ENCODE results near the gene TECPR1. TPM values are rescaled to one million over a fixed set of nuclear protein-coding genes. Genes with fewer than 3 reads are reported as not detected.

Gene TECPR1
- total and polyA plus RNA-seq, 2 of the 8 experiments (the other 6 are each of a cell fraction or from before 2014, with no cell fraction given): 1.3 to 11.1 TPM

DNA sequence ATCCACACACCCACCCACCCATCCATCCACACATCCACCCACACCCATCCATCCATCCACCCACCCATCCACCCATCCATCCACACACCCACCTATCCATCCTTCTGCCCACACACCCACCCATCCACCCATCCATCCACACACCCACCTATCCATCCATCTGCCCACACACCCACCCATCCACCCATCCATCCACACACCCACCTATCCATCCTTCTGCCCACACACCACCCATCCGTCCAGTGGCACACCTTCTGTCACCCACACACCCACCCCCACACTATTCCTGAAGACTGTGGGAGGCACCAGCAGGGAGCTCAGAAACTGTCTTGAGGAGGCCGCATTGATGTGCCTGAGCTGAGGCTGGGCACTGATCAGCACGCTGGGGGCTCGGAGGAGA is 9.1 kb downstream of the TECPR1 start:
- H3K23me2 ChIP-seq (ENCODE audit: low read depth, low read length): peaks cover 8% of the 10 kb centered on the region; the same call in 1 of the 2 replicates
- H2BK5ac ChIP-seq (ENCODE audit: low read depth, low read length): no peak overlapping the region
- H3K23ac ChIP-seq (ENCODE audit: insufficient read length): no peak overlapping the region
- H3K56ac ChIP-seq (replicated peaks; ENCODE audit: insufficient read length, low read depth, low read length): no peak overlapping the region
- H2AK5ac ChIP-seq (ENCODE audit: low read depth, low read length): no peak overlapping the region
- no peaks in the 10 kb centered on the region for H3K36me3 ChIP-seq (ENCODE audit: control insufficient read depth in 2 of 4, insufficient read depth in 4 of 4, low read length in 3 of 4)
- no peaks in the 10 kb centered on the region; a peak in 1 of 7 replicates for H3K27me3 ChIP-seq (replicated peaks in 1 of 4; ENCODE audit: control insufficient read depth in 3 of 4, extremely low read depth in 1 of 4, insufficient read depth in 3 of 4, low read length in 3 of 4)
- peaks cover 0 to 6% (median 0%) of the 10 kb centered on the region in 4 experiments; a peak in 3 of 7 replicates for H3K4me1 ChIP-seq (replicated peaks in 1 of 4; ENCODE audit: control insufficient read depth in 3 of 4, insufficient read depth in 4 of 4, low read length in 3 of 4)
- H3K4me3 ChIP-seq (ENCODE audit: extremely low read depth in 1 of 4, insufficient read depth in 2 of 4, low read depth in 3 of 4, low read length in 4 of 4): no peak overlapping the region
- POLR2A ChIA-PET (ENCODE audit: partially characterized antibody): no interaction called here
- no peaks in the 10 kb centered on the region for H3K79me2 ChIP-seq (ENCODE audit: control insufficient read depth in 1 of 2, insufficient read depth in 2 of 2, low read length in 2 of 2)
- WGBS, 2 experiments (ENCODE audit: extremely low coverage in 1 of 2, insufficient coverage in 1 of 2, insufficient read length in 1 of 2, insufficient replicate concordance in 2 of 2, low coverage in 1 of 2, low lambda C conversion rate in 2 of 2, missing lambda C conversion rate in 1 of 2): 87% methylated on average over 4 of the region's 4 CpGs; no CpG with 5 or more reads in 1 of the 2 experiments
- DNase-seq (ENCODE audit: low read depth in 1 of 2, low spot score in 2 of 2) (no peak), FAIRE-seq (no peak)
- no peak overlapping the region for H3K9ac ChIP-seq (replicated peaks in 1 of 4; ENCODE audit: extremely low read depth in 1 of 4, low read depth in 3 of 4, low read length in 3 of 4)
- no peak overlapping the region for H2BK15ac ChIP-seq (ENCODE audit: low read length)
- no peak overlapping the region for H4K8ac ChIP-seq (ENCODE audit: extremely low read depth, insufficient read depth, low read length)
- H2AFZ ChIP-seq (ENCODE audit: low read length): no peak overlapping the region
- H2BK12ac ChIP-seq (ENCODE audit: low read depth, low read length): no peak overlapping the region
- H3K18ac ChIP-seq (ENCODE audit: extremely low read depth, low read length): no peak overlapping the region
- H2BK120ac ChIP-seq (replicated peaks; ENCODE audit: low read depth, low read length): no peak overlapping the region
- no peak overlapping the region for H3K4ac ChIP-seq (replicated peaks; ENCODE audit: insufficient read length, low read depth, low read length)
- TF ChIP-seq RBBP5 (IDR thresholded peaks at IDR 0.05; ENCODE audit: borderline replicate concordance, low read depth, low read length) (no peak), EZH2 (IDR thresholded peaks at IDR 0.05; ENCODE audit: low read depth, low read length, severe bottlenecking) (no peak), CTBP2 (IDR thresholded peaks at IDR 0.05; ENCODE audit: borderline replicate concordance, insufficient read depth, insufficient read length, low read length) (no peak), YY1 (IDR thresholded peaks at IDR 0.05; ENCODE audit: low read depth, low read length) (no peak), SRF (IDR thresholded peaks at IDR 0.05; ENCODE audit: low read depth, low read length) (no peak), SUZ12 (IDR thresholded peaks at IDR 0.05; ENCODE audit: low read length) (no peak), TAF1 (IDR thresholded peaks at IDR 0.05; ENCODE audit: low read depth, low read length) (no peak), NRF1 (IDR thresholded peaks at IDR 0.05; ENCODE audit: low read depth, low read length) (no peak)
- TF ChIP-seq, protein P1, sequence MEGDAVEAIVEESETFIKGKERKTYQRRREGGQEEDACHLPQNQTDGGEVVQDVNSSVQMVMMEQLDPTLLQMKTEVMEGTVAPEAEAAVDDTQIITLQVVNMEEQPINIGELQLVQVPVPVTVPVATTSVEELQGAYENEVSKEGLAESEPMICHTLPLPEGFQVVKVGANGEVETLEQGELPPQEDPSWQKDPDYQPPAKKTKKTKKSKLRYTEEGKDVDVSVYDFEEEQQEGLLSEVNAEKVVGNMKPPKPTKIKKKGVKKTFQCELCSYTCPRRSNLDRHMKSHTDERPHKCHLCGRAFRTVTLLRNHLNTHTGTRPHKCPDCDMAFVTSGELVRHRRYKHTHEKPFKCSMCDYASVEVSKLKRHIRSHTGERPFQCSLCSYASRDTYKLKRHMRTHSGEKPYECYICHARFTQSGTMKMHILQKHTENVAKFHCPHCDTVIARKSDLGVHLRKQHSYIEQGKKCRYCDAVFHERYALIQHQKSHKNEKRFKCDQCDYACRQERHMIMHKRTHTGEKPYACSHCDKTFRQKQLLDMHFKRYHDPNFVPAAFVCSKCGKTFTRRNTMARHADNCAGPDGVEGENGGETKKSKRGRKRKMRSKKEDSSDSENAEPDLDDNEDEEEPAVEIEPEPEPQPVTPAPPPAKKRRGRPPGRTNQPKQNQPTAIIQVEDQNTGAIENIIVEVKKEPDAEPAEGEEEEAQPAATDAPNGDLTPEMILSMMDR (IDR thresholded peaks at IDR 0.05; ENCODE audit: control extremely low read depth in 1 of 3, insufficient read depth in 1 of 3, low read depth in 1 of 3, low read length in 3 of 3): no peak
- TF ChIP-seq, protein P2, sequence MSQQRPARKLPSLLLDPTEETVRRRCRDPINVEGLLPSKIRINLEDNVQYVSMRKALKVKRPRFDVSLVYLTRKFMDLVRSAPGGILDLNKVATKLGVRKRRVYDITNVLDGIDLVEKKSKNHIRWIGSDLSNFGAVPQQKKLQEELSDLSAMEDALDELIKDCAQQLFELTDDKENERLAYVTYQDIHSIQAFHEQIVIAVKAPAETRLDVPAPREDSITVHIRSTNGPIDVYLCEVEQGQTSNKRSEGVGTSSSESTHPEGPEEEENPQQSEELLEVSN (IDR thresholded peaks at IDR 0.05): no peak
- H3K27ac ChIP-seq (ENCODE audit: low read depth, low read length): no peak overlapping the region
- H4K91ac ChIP-seq (replicated peaks; ENCODE audit: insufficient read length, low read length): no peak overlapping the region
- H4K5ac ChIP-seq (ENCODE audit: insufficient read length, low read depth, low read length): no peak overlapping the region
- no peaks in the 10 kb centered on the region for H3K79me1 ChIP-seq (ENCODE audit: low read depth, low read length)
- peaks cover 0 to 3% of the 10 kb centered on the region in 2 experiments for H4K20me1 ChIP-seq (replicated peaks in 1 of 2; ENCODE audit: control insufficient read depth in 1 of 2, insufficient read depth in 2 of 2, low read length in 2 of 2)
- H3K14ac ChIP-seq (ENCODE audit: insufficient read length): no peak overlapping the region
- no peak overlapping the region for H3K4me2 ChIP-seq (ENCODE audit: insufficient read depth in 1 of 2, low read depth in 2 of 2, low read length in 2 of 2)
- no peaks in the 10 kb centered on the region for H3K9me3 ChIP-seq (ENCODE audit: insufficient read depth in 2 of 2, low read depth in 1 of 2, low read length in 1 of 2)
- CTCF ChIA-PET (ENCODE audit: partially characterized antibody): interaction anchor here (1.0 kb wide), 1 partner anchor 10 kb away, joined by 4 read pairs; no protein-coding TSS in a partner anchor
- no peak overlapping the region for H2BK20ac ChIP-seq (ENCODE audit: low read length)
